ENCODE measurements around the gene SLC35E2B. TPM values are rescaled to one million over a fixed set of nuclear protein-coding genes. Genes with fewer than 3 reads are reported as not detected.

SLC35E2B gene
- total and polyA plus RNA-seq, 2 of the 13 experiments (the other 11 are each of a cell fraction or from before 2014, with no cell fraction given): 14.1 to 19.7 TPM

GRCh38 chr1:1724035-1724864 is 31.7 kb upstream of the SLC35E2B start, which contains the start of gene CDK11A (continued):
- TF ChIP-seq ZNF350 (CRISPR knock-in tag; IDR thresholded peaks at IDR 0.05; ENCODE audit: borderline replicate concordance, low read depth) (peak; percentile 39; the same call in 1 of the 2 replicates), KLF16 (CRISPR knock-in tag; IDR thresholded peaks at IDR 0.05) (peak in 1 of 2 experiments; percentile 42; a peak in 1 of 4 replicates), ZFX (CRISPR knock-in tag; IDR thresholded peaks at IDR 0.05; ENCODE audit: low read depth) (peak; percentile 50), ERF (CRISPR knock-in tag; IDR thresholded peaks at IDR 0.05) (peak; percentile 56), SOX5 (CRISPR knock-in tag; IDR thresholded peaks at IDR 0.05; ENCODE audit: borderline replicate concordance) (peak; percentile 16; the same call in 1 of the 2 replicates), MED1 (CRISPR knock-in tag; IDR thresholded peaks at IDR 0.05) (peak; percentile 70), ZNF746 (CRISPR knock-in tag; IDR thresholded peaks at IDR 0.05) (peak; percentile 46; the same call in 1 of the 2 replicates), PHF8 (CRISPR knock-in tag; IDR thresholded peaks at IDR 0.05) (peak; percentile 74; the same call in 1 of the 2 replicates), HDAC2 (CRISPR knock-in tag; IDR thresholded peaks at IDR 0.05) (peak; percentile 74), NR2F1 (CRISPR knock-in tag; IDR thresholded peaks at IDR 0.05) (peak; percentile 45 to 82; a peak in 2 of 4 replicates), ZFP90 (CRISPR knock-in tag; IDR thresholded peaks at IDR 0.05; ENCODE audit: borderline replicate concordance) (0 out of 2 replicates have a peak, but pooled peaks have one; percentile 51), KDM2A (CRISPR knock-in tag; IDR thresholded peaks at IDR 0.05; ENCODE audit: borderline replicate concordance, low read depth) (peak; percentile 94), ZNF800 (CRISPR knock-in tag; IDR thresholded peaks at IDR 0.05) (0 out of 2 replicates have a peak, but pooled peaks have one; percentile 43)
- TF ChIP-seq, protein P1, sequence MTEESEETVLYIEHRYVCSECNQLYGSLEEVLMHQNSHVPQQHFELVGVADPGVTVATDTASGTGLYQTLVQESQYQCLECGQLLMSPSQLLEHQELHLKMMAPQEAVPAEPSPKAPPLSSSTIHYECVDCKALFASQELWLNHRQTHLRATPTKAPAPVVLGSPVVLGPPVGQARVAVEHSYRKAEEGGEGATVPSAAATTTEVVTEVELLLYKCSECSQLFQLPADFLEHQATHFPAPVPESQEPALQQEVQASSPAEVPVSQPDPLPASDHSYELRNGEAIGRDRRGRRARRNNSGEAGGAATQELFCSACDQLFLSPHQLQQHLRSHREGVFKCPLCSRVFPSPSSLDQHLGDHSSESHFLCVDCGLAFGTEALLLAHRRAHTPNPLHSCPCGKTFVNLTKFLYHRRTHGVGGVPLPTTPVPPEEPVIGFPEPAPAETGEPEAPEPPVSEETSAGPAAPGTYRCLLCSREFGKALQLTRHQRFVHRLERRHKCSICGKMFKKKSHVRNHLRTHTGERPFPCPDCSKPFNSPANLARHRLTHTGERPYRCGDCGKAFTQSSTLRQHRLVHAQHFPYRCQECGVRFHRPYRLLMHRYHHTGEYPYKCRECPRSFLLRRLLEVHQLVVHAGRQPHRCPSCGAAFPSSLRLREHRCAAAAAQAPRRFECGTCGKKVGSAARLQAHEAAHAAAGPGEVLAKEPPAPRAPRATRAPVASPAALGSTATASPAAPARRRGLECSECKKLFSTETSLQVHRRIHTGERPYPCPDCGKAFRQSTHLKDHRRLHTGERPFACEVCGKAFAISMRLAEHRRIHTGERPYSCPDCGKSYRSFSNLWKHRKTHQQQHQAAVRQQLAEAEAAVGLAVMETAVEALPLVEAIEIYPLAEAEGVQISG (CRISPR knock-in tag; IDR thresholded peaks at IDR 0.05): peak; percentile 88
- TF ChIP-seq, protein P2, sequence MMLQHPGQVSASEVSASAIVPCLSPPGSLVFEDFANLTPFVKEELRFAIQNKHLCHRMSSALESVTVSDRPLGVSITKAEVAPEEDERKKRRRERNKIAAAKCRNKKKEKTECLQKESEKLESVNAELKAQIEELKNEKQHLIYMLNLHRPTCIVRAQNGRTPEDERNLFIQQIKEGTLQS (CRISPR knock-in tag; IDR thresholded peaks at IDR 0.05): peak; percentile 54
- TF ChIP-seq, protein P3, sequence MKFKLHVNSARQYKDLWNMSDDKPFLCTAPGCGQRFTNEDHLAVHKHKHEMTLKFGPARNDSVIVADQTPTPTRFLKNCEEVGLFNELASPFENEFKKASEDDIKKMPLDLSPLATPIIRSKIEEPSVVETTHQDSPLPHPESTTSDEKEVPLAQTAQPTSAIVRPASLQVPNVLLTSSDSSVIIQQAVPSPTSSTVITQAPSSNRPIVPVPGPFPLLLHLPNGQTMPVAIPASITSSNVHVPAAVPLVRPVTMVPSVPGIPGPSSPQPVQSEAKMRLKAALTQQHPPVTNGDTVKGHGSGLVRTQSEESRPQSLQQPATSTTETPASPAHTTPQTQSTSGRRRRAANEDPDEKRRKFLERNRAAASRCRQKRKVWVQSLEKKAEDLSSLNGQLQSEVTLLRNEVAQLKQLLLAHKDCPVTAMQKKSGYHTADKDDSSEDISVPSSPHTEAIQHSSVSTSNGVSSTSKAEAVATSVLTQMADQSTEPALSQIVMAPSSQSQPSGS (CRISPR knock-in tag; IDR thresholded peaks at IDR 0.05): peak; percentile 61; the same call in 1 of the 2 replicates
- TF ChIP-seq, protein P4, sequence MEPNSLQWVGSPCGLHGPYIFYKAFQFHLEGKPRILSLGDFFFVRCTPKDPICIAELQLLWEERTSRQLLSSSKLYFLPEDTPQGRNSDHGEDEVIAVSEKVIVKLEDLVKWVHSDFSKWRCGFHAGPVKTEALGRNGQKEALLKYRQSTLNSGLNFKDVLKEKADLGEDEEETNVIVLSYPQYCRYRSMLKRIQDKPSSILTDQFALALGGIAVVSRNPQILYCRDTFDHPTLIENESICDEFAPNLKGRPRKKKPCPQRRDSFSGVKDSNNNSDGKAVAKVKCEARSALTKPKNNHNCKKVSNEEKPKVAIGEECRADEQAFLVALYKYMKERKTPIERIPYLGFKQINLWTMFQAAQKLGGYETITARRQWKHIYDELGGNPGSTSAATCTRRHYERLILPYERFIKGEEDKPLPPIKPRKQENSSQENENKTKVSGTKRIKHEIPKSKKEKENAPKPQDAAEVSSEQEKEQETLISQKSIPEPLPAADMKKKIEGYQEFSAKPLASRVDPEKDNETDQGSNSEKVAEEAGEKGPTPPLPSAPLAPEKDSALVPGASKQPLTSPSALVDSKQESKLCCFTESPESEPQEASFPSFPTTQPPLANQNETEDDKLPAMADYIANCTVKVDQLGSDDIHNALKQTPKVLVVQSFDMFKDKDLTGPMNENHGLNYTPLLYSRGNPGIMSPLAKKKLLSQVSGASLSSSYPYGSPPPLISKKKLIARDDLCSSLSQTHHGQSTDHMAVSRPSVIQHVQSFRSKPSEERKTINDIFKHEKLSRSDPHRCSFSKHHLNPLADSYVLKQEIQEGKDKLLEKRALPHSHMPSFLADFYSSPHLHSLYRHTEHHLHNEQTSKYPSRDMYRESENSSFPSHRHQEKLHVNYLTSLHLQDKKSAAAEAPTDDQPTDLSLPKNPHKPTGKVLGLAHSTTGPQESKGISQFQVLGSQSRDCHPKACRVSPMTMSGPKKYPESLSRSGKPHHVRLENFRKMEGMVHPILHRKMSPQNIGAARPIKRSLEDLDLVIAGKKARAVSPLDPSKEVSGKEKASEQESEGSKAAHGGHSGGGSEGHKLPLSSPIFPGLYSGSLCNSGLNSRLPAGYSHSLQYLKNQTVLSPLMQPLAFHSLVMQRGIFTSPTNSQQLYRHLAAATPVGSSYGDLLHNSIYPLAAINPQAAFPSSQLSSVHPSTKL (CRISPR knock-in tag; IDR thresholded peaks at IDR 0.05): peak; percentile 10; the same call in 1 of the 2 replicates

All from HepG2 (cell line).